H9 (cell line): ENCODE measurements around the gene MEI4. TPM values are rescaled to one million over a fixed set of nuclear protein-coding genes. Genes with fewer than 3 reads are reported as not detected.

Experiments
- DNase-seq: peaks from one replicate; pipeline ENCODE4 v3.0.0-alpha.2; 2017
- H2AFZ ChIP-seq: one replicate; pipeline ENCODE4 v1.6.1; 2013; ENCODE audit warnings: mild to moderate bottlenecking, low read length, control low read depth, moderate library complexity
- H2AK5ac ChIP-seq: 2 replicates; pipeline ENCODE4 v1.6.1; 2013; ENCODE audit warnings: low read length, control low read depth, mixed read lengths; ENCODE audit not compliant: insufficient read length
- H2BK120ac ChIP-seq: one replicate; pipeline ENCODE4 v1.6.1; 2013; ENCODE audit warnings: low read depth, mild to moderate bottlenecking, low read length, control low read depth, inconsistent platforms; ENCODE audit not compliant: poor library complexity, severe bottlenecking
- H2BK12ac ChIP-seq: 2 replicates; pipeline ENCODE4 v1.6.1; 2013; ENCODE audit warnings: low read length, control low read depth, mixed read lengths, low read depth; ENCODE audit not compliant: insufficient read length
- H2BK15ac ChIP-seq: 2 replicates; pipeline ENCODE4 v1.6.1; 2013; ENCODE audit warnings: low read depth, low read length, control low read depth
- H2BK20ac ChIP-seq: one replicate; pipeline ENCODE4 v1.6.1; 2013; ENCODE audit warnings: low read depth, mild to moderate bottlenecking, low read length, control low read depth, inconsistent platforms; ENCODE audit not compliant: poor library complexity, severe bottlenecking
- H2BK5ac ChIP-seq: 2 replicates; pipeline ENCODE4 v1.6.1; 2013; ENCODE audit warnings: low read length, control low read depth, mixed read lengths; ENCODE audit not compliant: insufficient read length
- H3K14ac ChIP-seq: 2 replicates; pipeline ENCODE4 v1.6.1; 2013; ENCODE audit warnings: low read length, control low read depth; ENCODE audit not compliant: insufficient read depth
- H3K18ac ChIP-seq: 2 replicates; pipeline ENCODE4 v1.6.1; 2013; ENCODE audit warnings: low read depth, mild to moderate bottlenecking, mixed read lengths, low read length, control low read depth; ENCODE audit not compliant: insufficient read length
- H3K23ac ChIP-seq: 2 replicates; pipeline ENCODE4 v1.6.1; 2013; ENCODE audit warnings: low read length, control low read depth, mixed read lengths, low read depth; ENCODE audit not compliant: insufficient read length
- H3K23me2 ChIP-seq: 2 replicates; pipeline ENCODE4 v1.6.1; 2013; ENCODE audit warnings: low read depth, mild to moderate bottlenecking, mixed read lengths, low read length, control low read depth; ENCODE audit not compliant: insufficient read length, poor library complexity, severe bottlenecking
- H3K27ac ChIP-seq: 2 replicates; pipeline ENCODE4 v1.5.1; 2013; ENCODE audit warnings: low read length, control low read depth, mixed read lengths, low read depth; ENCODE audit not compliant: insufficient read length
- H3K27me3 ChIP-seq: 2 replicates; pipeline ENCODE4 v1.6.1; 2013; ENCODE audit warnings: low read length, control low read depth, inconsistent platforms; ENCODE audit not compliant: insufficient read depth
- H3K4ac ChIP-seq: 2 replicates; pipeline ENCODE4 v1.6.1; 2013; ENCODE audit warnings: low read depth, mild to moderate bottlenecking, control low read depth, inconsistent platforms, low read length, moderate library complexity
- H3K4me1 ChIP-seq: 2 replicates; pipeline ENCODE4 v1.6.1; 2013; ENCODE audit warnings: low read length, control low read depth, inconsistent platforms; ENCODE audit not compliant: insufficient read depth
- H3K4me2 ChIP-seq: 2 replicates; pipeline ENCODE4 v1.6.1; 2013; ENCODE audit warnings: low read length, control low read depth, mixed read lengths; ENCODE audit not compliant: insufficient read length, insufficient read depth
- H3K56ac ChIP-seq: 2 replicates; pipeline ENCODE4 v1.6.1; 2013; ENCODE audit warnings: low read depth, mild to moderate bottlenecking, mixed read lengths, low read length, control low read depth; ENCODE audit not compliant: insufficient read length
- H3K79me1 ChIP-seq: 2 replicates; pipeline ENCODE4 v1.6.1; 2013; ENCODE audit warnings: low read depth, mild to moderate bottlenecking, moderate library complexity, low read length, control low read depth, inconsistent platforms; ENCODE audit not compliant: insufficient read depth, poor library complexity, severe bottlenecking
- H3K79me2 ChIP-seq: 2 replicates; pipeline ENCODE4 v1.6.1; 2013; ENCODE audit warnings: low read length, control low read depth, inconsistent platforms; ENCODE audit not compliant: insufficient read depth
- H3K9ac ChIP-seq: 2 replicates; pipeline ENCODE4 v1.6.1; 2013; ENCODE audit warnings: low read length, control low read depth, mixed read lengths; ENCODE audit not compliant: insufficient read length; ENCODE audit errors: extremely low read depth
- H3K9me3 ChIP-seq: one replicate; pipeline ENCODE4 v1.6.1; 2013; ENCODE audit warnings: low read depth, low read length, inconsistent platforms; ENCODE audit not compliant: control insufficient read depth
- H3T11ph ChIP-seq: one replicate; pipeline ENCODE4 v1.6.1; 2013; ENCODE audit warnings: mild to moderate bottlenecking, low read length, control low read depth, inconsistent platforms
- H4K20me1 ChIP-seq: one replicate; pipeline ENCODE4 v1.6.1; 2013; ENCODE audit not compliant: control insufficient read depth, insufficient read length, insufficient read depth
- H4K5ac ChIP-seq: 2 replicates; pipeline ENCODE4 v1.6.1; 2013; ENCODE audit warnings: low read depth, mild to moderate bottlenecking, mixed read lengths, low read length, control low read depth; ENCODE audit not compliant: insufficient read length
- H4K8ac ChIP-seq: replicated peaks from 2 replicates; pipeline ENCODE4 v1.6.1; 2013; ENCODE audit warnings: low read length, control low read depth, mixed read lengths, low read depth; ENCODE audit not compliant: insufficient read length
- H4K91ac ChIP-seq: 2 replicates; pipeline ENCODE4 v1.6.1; 2013; ENCODE audit warnings: low read depth, mild to moderate bottlenecking, moderate library complexity, mixed read lengths, low read length, control low read depth; ENCODE audit not compliant: insufficient read length
- H3K27ac Mint-ChIP-seq, 3 experiments: 2 replicates in 2 of 3; 3 replicates in 1 of 3; pipeline ENCODE4 v1.8.0; 2020 to 2021; ENCODE audit warnings: mixed read lengths in 3 of 3, mild to moderate bottlenecking in 1 of 3, moderate library complexity in 1 of 3
- H3K27me3 Mint-ChIP-seq: 2 replicates; pipeline ENCODE4 v1.8.0; 2021; ENCODE audit warnings: low read depth, mild to moderate bottlenecking, moderate library complexity, mixed read lengths
- H3K36me3 Mint-ChIP-seq, 3 experiments: 2 replicates in 2 of 3; 3 replicates in 1 of 3; pipeline ENCODE4 v1.8.0; 2020 to 2021; ENCODE audit warnings: low read depth in 3 of 3, mixed read lengths in 3 of 3; ENCODE audit not compliant: insufficient read depth in 1 of 3
- H3K4me1 Mint-ChIP-seq, 2 experiments: 2 replicates each; pipeline ENCODE4 v1.8.0; 2020; ENCODE audit warnings: mixed read lengths in 2 of 2
- H3K4me3 Mint-ChIP-seq, 2 experiments: 2 replicates in 1 of 2; 3 replicates in 1 of 2; pipeline ENCODE4 v1.8.0; 2020 to 2021; ENCODE audit warnings: mild to moderate bottlenecking in 2 of 2, mixed read lengths in 2 of 2, moderate library complexity in 1 of 2
- H3K9me3 Mint-ChIP-seq, 2 experiments: 2 replicates in 1 of 2; 3 replicates in 1 of 2; pipeline ENCODE4 v1.8.0; 2020; ENCODE audit warnings: mild to moderate bottlenecking in 2 of 2, mixed read lengths in 2 of 2, moderate library complexity in 1 of 2
- CTCF ChIP-seq: fragments of 200-600 bp; sonication (generic); conservative IDR thresholded peaks from 3 replicates; pipeline ENCODE4 v1.8.0; 2021; ENCODE audit warnings: antibody characterized with exemption, mild to moderate bottlenecking
- WGBS: extraction: QIAGEN DNeasy Blood & Tissue Kit; methylation state at CpG from one replicate; pipeline ENCODE4 v1.1.7; 2013; ENCODE audit warnings: missing lambda C conversion rate, low lambda C conversion rate, mixed read lengths; ENCODE audit not compliant: insufficient read length; ENCODE audit errors: extremely low coverage; 5-methylcytosine and 5-hydroxymethylcytosine counted together
- total RNA-seq: library from RNA; stranded (reverse); gene quantifications from 2 replicates; pipeline ENCODE4 v1.2.1, GENCODE V29; 2021

The MEI4 gene
- total RNA-seq, 1 experiment from 2014 or later = 0.55 TPM

- H4K20me1 ChIP-seq = no peaks in the 10 kb centered on the region
- no peak overlapping the region for H2BK120ac ChIP-seq
- no peak for DNase-seq
- no peaks in the 10 kb centered on the region for H3K79me1 ChIP-seq
- no CpG with 5 or more reads among the region's 1 CpG for WGBS
- H4K5ac ChIP-seq = no peak overlapping the region
- no peaks in the 10 kb centered on the region for H3K9me3 ChIP-seq
- no peak overlapping the region for H2AFZ ChIP-seq
- H3K9ac ChIP-seq = no peak overlapping the region
- no peaks in the 10 kb centered on the region; a peak in 1 of 5 replicates for H3K9me3 Mint-ChIP-seq
- H2BK5ac ChIP-seq = no peak overlapping the region
- no peak overlapping the region for H3K56ac ChIP-seq
- H3K27ac Mint-ChIP-seq = no peak overlapping the region
- H3K23me2 ChIP-seq = no peaks in the 10 kb centered on the region
- H3K4ac ChIP-seq = no peak overlapping the region
- H3K4me1 Mint-ChIP-seq = no peaks in the 10 kb centered on the region
- H2BK12ac ChIP-seq = no peak overlapping the region
- no peak overlapping the region for H4K91ac ChIP-seq
- no peak overlapping the region for H3K4me3 Mint-ChIP-seq
- no peak overlapping the region for H3T11ph ChIP-seq
- no peak overlapping the region for H4K8ac ChIP-seq
- no peak overlapping the region for H3K4me2 ChIP-seq
- H2AK5ac ChIP-seq = no peak overlapping the region
- no peak overlapping the region for H3K23ac ChIP-seq
- no peaks in the 10 kb centered on the region for H3K4me1 ChIP-seq
- no peak overlapping the region for H3K27ac ChIP-seq
- no peaks in the 10 kb centered on the region for H3K79me2 ChIP-seq
- no peak for TF ChIP-seq CTCF
- H2BK20ac ChIP-seq = no peak overlapping the region
- no peaks in the 10 kb centered on the region for H3K36me3 Mint-ChIP-seq
- H3K27me3 Mint-ChIP-seq = no peaks in the 10 kb centered on the region
- H3K14ac ChIP-seq = no peak overlapping the region
- H3K18ac ChIP-seq = no peak overlapping the region
- no peak overlapping the region for H2BK15ac ChIP-seq
- no peaks in the 10 kb centered on the region for H3K27me3 ChIP-seq
Measured at GRCh38 chr6:77633993-77634715, 18.7 kb upstream of the MEI4 start.
